Measurements from ENCODE around the gene RHPN2. TPM values are rescaled to one million over a fixed set of nuclear protein-coding genes. Genes with fewer than 3 reads are reported as not detected.
A peak's percentile ranks its signal among the peaks of the same experiment; 100 is the strongest.

RHPN2 gene
- total and polyA plus RNA-seq, 2 of the 8 experiments (the other 6 are each of a cell fraction or from before 2014, with no cell fraction given) = 22.8 to 31.1 TPM

DNA sequence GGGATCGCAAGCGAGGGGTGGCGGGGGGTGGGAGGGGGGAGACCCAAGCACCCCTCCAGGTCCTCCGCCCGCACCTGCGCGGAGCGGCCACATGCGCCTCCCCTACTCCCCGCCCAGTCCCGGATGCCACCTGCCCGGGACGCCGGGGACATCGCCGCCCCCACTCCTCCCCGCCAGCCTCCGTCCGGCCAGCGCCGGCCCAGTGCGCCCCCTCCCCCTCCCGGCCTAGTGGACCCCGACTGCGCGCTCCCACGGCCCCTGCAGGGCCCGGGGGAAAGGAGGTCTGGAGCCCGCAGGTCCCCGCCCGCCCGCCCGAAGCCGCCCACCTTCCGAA lies 263 bp downstream of the RHPN2 start:
- Histone ChIP-seq H3K56ac (replicated peaks; ENCODE audit: insufficient read length, low read depth, low read length) (no peak overlapping the region), H3K4ac (replicated peaks; ENCODE audit: insufficient read length, low read depth, low read length) (no peak overlapping the region), H2BK12ac (ENCODE audit: low read depth, low read length) (no peak overlapping the region), H3K23me2 (ENCODE audit: low read depth, low read length) (peaks cover 3% of the 10 kb centered on the region; the same call in 1 of the 2 replicates), H4K91ac (replicated peaks; ENCODE audit: insufficient read length, low read length) (no peak overlapping the region), H3K79me2 (ENCODE audit: control insufficient read depth in 1 of 2, insufficient read depth in 2 of 2, low read length in 2 of 2) (peaks cover 8 to 44% of the 10 kb centered on the region in 2 experiments), H2BK120ac (replicated peaks; ENCODE audit: low read depth, low read length) (no peak overlapping the region), H3K79me1 (ENCODE audit: low read depth, low read length) (peaks cover 10% of the 10 kb centered on the region; the same call in 1 of the 2 replicates), H3K36me3 (ENCODE audit: control insufficient read depth in 2 of 4, insufficient read depth in 4 of 4, low read length in 3 of 4) (no peaks in the 10 kb centered on the region), H3K27ac (ENCODE audit: low read depth, low read length) (no peak overlapping the region), H3K14ac (ENCODE audit: insufficient read length) (no peak overlapping the region), H3K23ac (ENCODE audit: insufficient read length) (no peak overlapping the region), H2BK15ac (ENCODE audit: low read length) (no peak overlapping the region), H3K18ac (ENCODE audit: extremely low read depth, low read length) (no peak overlapping the region; the same call in 1 of the 2 replicates), H4K8ac (ENCODE audit: extremely low read depth, insufficient read depth, low read length) (no peak overlapping the region), H3K4me3 (ENCODE audit: extremely low read depth in 1 of 4, insufficient read depth in 2 of 4, low read depth in 3 of 4, low read length in 4 of 4) (peak overlapping the region; percentile 54 to 100 (median 75)), H2BK20ac (ENCODE audit: low read length) (no peak overlapping the region), H4K20me1 (replicated peaks in 1 of 2; ENCODE audit: control insufficient read depth in 1 of 2, insufficient read depth in 2 of 2, low read length in 2 of 2) (peaks cover 3 to 9% of the 10 kb centered on the region in 2 experiments), H3K4me1 (replicated peaks in 1 of 4; ENCODE audit: control insufficient read depth in 3 of 4, insufficient read depth in 4 of 4, low read length in 3 of 4) (peaks cover 0 to 4% (median 0%) of the 10 kb centered on the region in 4 experiments; a peak in 1 of 7 replicates), H2BK5ac (ENCODE audit: low read depth, low read length) (no peak overlapping the region; the same call in 1 of the 2 replicates), H3K9ac (replicated peaks in 1 of 4; ENCODE audit: extremely low read depth in 1 of 4, low read depth in 3 of 4, low read length in 3 of 4) (peak overlapping the region in 2 of 4 experiments; percentile 42 to 62; a peak in 2 of 7 replicates), H3K9me3 (ENCODE audit: insufficient read depth in 2 of 2, low read depth in 1 of 2, low read length in 1 of 2) (no peaks in the 10 kb centered on the region), H3K27me3 (replicated peaks in 1 of 4; ENCODE audit: control insufficient read depth in 3 of 4, extremely low read depth in 1 of 4, insufficient read depth in 3 of 4, low read length in 3 of 4) (peaks cover 0 to 4% (median 3%) of the 10 kb centered on the region in 4 experiments; a peak in 4 of 7 replicates), H2AFZ (ENCODE audit: low read length) (no peak overlapping the region), H2AK5ac (ENCODE audit: low read depth, low read length) (no peak overlapping the region), H4K5ac (ENCODE audit: insufficient read length, low read depth, low read length) (no peak overlapping the region), H3K4me2 (ENCODE audit: insufficient read depth in 1 of 2, low read depth in 2 of 2, low read length in 2 of 2) (peak overlapping the region; percentile 61 to 72; a peak in 3 of 4 replicates)
- POLR2A ChIA-PET (ENCODE audit: partially characterized antibody) = interaction anchor here (1.0 to 4.1 kb wide), 2 partner anchors 13 to 16 kb away, joined by 3 to 12 read pairs; partner anchors contain the start of gene GPATCH1
- DNase-seq (ENCODE audit: low read depth in 1 of 2, low spot score in 2 of 2) = peak in 1 of 2 experiments; percentile 79
- CTCF ChIA-PET (ENCODE audit: partially characterized antibody) = no interaction called here
- no CpG with 5 or more reads among the region's 35 CpGs for WGBS, 2 experiments (ENCODE audit: extremely low coverage in 1 of 2, insufficient coverage in 1 of 2, insufficient read length in 1 of 2, insufficient replicate concordance in 2 of 2, low coverage in 1 of 2, low lambda C conversion rate in 2 of 2, missing lambda C conversion rate in 1 of 2)
- TF ChIP-seq NANOG (IDR thresholded peaks at IDR 0.05; ENCODE audit: insufficient read depth, low read depth, low read length, poor library complexity, severe bottlenecking) (no peak), POU5F1 (IDR thresholded peaks at IDR 0.05; ENCODE audit: low read depth, low read length) (no peak), SP4 (IDR thresholded peaks at IDR 0.05; ENCODE audit: low read length) (no peak), GTF2F1 (IDR thresholded peaks at IDR 0.05; ENCODE audit: borderline replicate concordance, low read depth, low read length) (no peak), CHD1 (IDR thresholded peaks at IDR 0.05; ENCODE audit: low read depth, low read length) (no peak), BACH1 (IDR thresholded peaks at IDR 0.05; ENCODE audit: low read length) (no peak), TCF12 (IDR thresholded peaks at IDR 0.05; ENCODE audit: low read depth, low read length) (0 out of 2 replicates have a peak, but pooled peaks have one; percentile 33), CBX8 (IDR thresholded peaks at IDR 0.05; ENCODE audit: borderline replicate concordance, low read depth, low read length) (no peak), SAP30 (IDR thresholded peaks at IDR 0.05; ENCODE audit: insufficient read depth, insufficient replicate concordance, low read length) (no peak)
- TF ChIP-seq, protein P1, sequence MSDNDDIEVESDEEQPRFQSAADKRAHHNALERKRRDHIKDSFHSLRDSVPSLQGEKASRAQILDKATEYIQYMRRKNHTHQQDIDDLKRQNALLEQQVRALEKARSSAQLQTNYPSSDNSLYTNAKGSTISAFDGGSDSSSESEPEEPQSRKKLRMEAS (IDR thresholded peaks at IDR 0.05) = peak; percentile 50; the same call in 1 of the 2 replicates
- no peak for FAIRE-seq
